Suppressor macrophage treated with lipopolysaccharide for 1 hour (primary cell): ENCODE measurements around the gene SETD1B.

ENCODE experiments used
- DNase-seq, 3 donors: peaks; one replicate each; pipeline ENCODE4 v3.0.0-alpha.2; 2020 to 2022

The SETD1B gene

DNA sequence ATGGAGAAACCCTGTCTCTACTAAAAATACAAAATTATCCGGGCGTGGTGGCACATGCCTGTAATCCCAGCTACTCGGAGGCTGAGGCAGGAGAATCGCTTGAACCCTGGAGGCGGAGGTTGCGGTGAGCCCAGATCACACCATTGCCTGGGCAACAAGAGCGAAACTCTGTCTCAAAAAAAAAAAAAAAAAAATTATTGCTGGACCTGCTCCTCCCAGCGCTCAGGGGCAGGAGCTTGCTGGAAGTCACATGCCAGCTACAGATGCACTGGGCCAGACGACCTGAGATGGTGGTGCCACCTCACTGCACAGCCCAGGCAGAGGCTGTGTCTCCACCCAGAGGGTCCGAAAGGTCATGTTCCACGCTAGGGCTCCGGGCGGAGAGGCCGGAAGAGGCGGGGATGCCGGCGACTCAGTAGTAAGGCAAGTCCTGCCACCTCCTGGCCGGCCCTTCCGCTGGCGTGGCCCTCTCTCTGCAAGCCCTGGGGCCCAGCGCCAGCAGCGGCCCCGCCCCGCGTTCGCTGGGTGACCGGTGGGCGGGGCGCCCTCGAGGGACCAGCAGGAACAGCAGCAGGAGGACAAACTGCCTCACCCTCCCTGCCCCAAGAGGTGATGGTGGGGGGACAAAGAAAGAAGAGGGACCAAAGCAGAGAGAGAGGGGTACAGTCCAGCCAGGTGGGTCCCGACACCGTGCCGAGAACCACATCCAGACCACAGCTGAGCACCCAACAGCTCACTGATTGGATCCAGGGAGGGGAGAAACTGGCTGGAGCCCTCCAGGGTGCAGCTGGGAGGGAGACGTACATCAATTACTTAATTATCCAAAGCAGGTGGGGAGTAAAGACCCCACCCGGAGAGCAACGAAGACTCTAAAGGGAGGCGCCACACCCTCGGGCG is 6.7 kb upstream of the SETD1B start:
- DNase-seq = peak; percentile 63 to 80 (median 65)

DNA sequence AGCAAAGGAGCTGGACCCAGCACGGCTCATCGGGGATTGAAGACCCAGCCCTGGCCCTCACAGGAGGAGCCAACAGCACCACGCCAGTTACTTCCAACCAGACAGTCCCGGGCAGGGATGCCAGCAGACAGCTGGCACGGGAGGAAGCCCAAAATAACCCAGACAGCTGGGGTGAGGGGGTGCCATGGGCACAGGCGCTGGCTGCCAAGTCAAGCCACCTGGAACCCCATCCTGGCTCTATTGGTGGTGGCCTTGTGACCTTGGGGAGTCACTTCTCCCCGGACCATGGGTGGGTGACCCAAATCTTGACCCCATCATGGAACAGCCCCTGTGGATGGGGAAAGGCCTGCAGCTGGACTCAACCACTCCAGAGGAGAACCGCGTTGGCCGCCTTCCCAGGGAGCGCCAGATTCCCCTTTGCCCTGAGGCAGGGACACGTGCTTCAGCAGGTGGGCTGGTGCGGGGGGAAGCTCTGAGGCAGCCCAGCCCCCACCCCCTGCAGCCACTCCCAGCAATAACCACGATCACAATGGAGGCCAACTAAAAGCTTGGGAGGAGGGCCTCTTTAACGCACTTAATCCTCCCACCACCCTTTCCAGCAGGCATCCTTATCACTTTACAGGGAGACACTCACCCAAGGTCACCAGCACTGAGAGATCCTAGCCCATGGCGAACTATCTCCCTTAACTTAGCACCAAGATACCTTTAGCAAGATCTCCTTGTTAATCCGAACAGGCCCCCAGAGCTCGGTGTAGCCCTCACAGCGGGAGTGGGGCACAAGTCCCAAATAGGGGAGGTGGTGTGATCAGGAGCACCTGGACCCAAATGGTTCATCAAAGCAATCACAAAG is 5.6 kb upstream of the SETD1B start:
- DNase-seq = no peak

DNA sequence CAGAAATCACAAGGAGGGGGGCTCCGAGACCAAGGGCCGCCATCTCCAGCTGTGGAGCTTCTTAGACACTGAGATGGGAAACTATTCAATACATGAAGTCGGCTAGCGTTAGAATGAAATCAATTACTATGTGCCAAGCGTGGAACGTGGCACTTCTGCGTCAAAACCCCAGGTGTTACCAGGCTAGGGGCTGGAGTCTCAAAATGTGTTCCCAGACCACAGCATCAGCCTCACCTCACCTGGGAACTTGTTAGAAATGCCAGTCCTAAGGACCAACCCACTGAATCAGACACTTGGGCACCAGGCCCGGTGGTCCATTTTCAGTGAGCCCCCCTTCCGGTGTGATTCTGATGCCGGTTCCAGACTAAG is 5.0 kb upstream of the SETD1B start:
- no peak for DNase-seq

DNA sequence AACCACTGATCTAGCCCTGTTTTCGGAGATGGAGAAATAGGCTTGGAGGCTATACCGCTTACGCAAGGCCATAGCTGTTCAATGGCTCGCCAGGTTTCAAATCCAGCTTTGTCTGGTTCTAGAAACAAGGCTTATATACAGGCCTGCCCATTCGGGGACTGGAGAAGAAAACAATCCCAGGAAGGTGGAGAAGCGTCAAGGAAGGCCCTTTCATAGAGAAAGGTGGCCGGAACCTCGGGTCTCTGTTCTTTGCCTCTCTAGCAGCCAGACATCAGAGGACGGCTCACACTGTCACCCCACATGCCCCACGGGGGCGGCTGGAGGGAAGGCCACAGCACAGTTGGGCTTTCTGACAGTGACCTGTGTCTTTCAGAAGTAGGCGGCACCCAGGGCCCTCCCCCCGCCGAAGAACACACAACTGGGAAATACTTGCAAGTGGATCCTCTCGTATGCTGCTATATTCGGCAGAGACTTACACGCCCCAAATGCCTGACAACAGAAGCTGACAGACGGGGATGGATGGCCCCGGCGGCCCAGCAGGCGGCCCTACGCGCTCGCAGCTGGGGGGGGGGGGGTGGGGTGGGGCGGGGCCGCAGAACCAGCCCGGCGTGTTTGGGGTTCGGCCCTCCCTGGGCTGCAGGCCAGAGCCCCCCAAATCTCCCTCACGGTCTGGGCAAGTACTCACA is 4.5 kb upstream of the SETD1B start:
- peak; percentile 84 to 90 (median 86) for DNase-seq

DNA sequence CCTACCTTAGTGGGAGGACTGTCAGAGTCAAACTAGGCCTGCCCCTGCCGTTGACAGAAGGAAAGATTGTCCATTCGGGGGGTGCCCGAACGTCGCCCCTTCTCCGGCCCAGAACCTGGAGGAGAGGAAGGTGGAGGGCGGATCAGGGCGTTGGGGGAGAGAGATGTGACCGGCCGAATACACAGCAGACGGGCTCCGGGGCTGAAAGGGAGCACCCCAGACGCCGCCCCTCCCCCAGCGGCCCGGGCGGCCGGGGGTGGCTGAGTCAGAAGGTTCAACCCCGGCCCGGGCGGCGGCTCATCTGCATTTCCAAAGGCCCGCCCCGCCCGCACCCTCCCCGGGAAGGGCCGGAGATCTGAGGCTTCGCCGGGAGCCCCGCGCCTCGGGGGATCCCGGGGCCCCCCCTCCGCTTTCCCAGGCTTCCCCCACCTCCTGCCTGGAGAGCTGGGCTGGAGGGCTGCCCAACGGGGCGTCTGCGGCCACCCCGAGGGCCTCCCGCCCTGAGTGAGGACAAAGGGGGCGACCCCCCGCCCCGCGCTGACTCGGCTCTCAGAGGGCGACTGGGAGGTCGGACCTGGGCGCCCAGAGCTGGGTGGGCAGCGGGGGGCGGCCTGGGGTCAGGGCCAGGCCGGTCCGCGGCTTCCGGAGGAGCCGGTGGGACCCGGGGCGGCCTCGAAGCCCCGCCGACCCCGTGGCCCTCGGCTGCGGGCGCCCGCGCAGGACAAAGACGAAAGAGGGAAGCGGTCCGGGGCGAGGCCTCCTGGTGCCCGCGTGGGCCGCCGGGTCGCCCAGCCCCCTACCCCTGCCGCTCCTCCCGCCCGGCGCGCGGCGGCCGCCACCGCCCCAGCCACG is 3.7 kb upstream of the SETD1B start:
- DNase-seq = peak; percentile 90 to 98 (median 95)

DNA sequence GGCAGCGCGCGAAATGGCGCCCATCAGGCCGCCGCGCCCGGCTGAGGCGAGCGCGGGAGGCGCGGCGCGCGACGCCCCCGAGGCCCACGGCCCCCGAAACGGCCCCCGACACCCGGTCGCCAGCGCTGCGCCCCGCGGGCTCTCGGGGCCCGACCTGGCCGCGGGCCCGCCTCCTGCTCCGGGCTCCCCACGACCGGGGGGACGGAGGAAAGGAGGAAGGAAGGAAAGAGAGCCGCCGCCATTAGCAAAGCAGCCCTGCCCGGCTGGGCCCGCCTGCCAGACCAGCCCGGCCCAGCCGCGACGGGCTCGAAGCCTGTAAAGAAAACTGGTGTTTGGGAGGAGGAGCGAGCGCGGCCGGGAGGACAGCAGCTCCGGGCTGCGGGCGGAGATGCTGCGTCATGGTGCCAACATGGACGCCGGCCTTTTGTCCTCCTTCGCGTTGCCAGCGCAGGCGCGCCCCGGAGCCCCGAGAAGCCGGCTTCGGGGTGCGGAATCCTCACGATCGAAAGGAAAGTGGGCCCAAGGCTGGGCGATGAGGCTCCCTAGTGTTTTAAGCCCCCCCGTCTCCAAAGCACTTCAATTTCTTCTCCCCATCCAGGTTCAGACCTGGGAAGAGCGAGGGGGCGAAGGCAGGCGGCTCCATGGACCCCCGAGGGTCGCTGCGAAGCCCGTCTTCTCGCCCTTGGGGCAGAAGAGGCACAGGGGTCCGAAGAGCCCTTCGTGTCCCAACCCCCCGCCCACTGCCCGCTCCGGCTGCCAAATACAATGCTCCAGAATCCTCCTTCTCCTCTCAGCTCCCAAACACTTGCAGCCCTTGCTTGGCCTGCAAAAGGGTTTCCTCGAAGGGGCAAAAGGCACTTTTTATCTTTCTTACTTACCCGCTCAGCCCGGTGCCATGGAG is 2.9 kb upstream of the SETD1B start:
- DNase-seq = peak; percentile 77 to 83 (median 79)

DNA sequence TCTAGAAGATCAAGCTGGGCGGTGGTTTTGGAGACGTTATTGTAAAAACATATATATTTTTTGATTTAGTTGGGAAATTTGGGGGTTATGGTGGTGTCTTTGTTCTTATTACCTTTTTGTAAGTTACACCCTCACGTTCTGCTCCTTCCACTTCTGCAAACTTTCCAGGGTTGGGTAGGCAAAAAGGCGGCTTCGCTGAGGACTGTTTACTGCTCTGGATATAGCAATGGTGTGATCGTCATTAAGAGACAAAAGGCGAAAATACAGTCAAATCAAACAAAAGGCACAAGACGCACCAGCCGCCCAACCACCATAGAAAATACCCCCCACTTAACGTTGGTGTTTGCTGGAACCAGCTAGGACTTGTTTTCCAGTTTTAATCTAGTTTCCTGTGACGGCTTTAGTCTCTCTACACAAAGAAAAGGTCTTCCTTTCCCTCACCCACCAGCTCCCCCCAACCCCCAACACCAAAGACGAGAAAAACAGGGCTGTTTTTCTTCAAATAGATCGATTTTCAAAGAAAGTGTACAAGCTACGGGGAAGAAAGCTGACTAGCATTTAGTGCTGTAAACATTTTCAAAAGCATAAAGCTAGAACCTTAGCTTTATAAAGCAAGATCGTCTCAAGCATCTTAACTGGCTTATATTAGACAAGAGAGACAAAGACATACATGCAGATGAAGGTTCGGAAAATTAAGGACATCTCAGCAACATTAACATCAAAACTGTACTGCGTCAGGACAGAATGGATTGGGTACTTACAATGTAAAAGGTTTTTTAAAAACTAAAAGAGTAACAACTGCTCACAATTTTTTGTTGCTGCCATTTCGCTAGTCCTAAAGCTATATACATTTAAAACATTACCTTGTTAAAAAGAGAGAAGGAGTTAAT is 2.0 kb upstream of the SETD1B start:
- DNase-seq = peak; percentile 48 to 61 (median 58)

DNA sequence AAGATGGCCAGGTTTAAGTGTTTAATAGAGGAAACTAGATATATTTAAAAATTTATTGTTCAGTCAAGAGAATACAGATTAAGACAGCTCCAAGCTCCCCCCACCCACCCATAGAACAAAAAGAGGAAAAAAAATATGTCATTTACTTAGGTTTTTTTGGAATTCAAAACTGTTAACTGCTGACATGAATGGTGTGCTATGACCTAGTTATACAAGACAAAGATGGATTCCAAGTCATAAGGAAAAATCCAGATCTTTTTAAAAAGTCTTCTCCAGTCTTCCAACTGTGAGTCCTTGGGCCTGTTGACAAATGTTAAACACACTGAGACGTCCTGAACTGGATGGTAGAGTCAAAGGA is 1.3 kb upstream of the SETD1B start:
- no peak for DNase-seq

DNA sequence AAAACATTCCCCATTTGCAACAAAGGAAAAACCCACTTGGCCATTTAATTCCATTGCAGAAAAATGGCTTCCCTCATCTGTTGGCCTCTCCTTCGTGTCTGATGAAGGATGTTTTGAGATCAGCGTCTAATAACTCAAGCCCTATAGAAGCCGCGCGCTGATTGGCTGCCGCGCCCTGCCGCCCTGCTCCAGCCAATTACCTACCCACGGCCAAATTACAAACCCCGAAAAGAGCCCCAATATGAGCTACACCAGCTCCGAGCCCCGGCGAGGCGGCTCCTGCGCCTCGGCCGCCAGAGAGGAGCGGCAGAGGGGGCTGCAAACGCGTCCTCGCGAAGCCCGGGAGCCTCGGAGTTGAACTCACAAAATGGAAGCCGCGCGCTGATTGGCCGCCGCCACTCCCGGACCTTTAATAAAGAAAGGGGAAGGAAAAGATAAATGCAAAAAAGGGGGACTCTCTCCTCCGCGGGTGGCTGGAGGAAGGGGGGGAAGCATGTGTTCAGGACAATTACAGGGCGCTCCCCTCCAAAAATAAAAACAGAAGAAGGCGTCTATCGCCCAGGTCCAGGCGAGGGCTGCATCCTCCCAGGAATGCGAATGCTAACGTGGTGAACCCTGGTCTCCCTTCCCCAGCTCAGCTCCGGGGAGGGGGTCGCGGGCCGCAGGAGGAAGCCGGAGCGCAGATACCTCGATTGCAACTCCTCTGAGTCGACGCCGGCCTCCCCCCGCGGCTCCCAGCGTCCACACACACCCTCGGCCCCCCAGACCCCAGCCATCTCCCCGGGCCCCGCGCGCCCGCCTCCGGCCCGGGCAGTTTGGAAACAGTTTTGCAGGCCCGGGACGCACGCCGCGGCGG is 738 bp upstream of the SETD1B start:
- peak; percentile 95 to 96 (median 95) for DNase-seq

DNA sequence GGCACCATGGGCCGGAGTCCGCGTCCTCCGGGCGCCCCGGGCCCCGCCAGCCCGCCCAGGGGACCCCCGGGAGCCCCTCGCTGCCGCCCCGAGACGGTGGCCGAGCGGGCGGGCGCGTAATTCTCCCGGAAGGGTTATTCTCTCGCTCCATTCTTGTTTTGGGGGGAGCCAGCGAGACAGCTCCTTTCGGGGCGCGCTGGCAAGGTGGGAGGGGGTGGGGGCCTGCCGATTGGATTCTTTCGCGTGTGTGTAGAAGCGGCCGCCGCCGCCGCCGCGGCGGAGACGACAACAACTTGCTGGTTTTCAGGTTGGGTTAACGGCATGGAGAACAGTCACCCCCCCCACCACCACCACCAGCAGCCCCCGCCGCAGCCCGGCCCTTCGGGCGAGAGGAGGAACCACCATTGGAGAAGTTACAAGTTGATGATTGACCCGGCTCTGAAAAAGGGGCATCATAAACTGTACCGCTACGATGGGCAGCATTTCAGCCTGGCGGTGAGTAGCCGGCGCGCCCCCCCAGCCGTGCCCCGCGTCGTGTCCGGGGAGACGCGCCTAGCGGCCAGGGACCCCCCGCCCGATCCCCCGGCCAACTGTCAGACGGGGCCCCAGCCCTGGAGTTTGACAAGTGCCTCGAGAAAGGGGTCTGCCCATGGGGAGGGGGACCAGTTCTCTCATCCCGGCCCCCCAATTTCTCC is 755 bp downstream of the SETD1B start:
- DNase-seq = peak; percentile 63 to 78 (median 66)

DNA sequence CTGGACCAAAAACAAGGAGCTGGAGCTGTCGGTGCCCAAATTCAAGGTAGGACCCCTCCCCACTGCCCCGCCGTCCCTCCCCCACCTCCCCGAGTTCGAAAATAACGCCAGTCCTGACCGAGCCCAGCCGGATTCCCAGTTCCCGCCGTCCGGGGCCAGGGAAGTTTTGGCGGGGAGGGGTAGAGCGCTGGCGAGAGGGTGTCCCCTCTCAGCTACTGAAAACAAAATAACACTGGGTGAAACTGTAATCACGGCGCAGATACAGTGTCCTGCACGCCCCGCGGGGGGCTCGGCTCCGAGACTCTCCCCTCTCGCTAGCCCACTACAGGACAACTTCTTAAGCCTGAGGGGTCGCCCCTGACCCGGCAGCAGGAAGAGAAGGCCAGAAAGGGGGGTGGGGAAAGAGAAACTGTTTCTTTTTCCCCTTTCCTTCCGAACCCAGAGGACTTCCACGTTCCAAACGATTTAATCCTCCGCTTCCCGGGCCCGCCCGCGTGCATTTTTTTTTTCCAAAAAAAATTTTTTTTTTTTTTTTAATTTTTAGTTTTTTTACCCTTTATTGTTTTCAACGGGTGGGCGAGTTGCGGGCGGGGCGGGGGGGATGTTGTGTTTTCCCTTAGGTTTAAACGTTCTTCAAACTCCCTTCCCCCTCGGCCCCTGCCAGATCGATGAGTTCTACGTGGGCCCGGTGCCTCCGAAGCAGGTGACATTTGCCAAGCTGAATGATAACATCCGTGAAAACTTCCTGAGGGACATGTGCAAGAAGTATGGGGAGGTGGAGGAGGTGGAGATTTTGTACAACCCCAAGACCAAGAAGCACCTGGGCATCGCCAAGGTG is 1.6 kb downstream of the SETD1B start:
- peak in 2 of 3 donors; percentile 35 to 54 for DNase-seq

DNA sequence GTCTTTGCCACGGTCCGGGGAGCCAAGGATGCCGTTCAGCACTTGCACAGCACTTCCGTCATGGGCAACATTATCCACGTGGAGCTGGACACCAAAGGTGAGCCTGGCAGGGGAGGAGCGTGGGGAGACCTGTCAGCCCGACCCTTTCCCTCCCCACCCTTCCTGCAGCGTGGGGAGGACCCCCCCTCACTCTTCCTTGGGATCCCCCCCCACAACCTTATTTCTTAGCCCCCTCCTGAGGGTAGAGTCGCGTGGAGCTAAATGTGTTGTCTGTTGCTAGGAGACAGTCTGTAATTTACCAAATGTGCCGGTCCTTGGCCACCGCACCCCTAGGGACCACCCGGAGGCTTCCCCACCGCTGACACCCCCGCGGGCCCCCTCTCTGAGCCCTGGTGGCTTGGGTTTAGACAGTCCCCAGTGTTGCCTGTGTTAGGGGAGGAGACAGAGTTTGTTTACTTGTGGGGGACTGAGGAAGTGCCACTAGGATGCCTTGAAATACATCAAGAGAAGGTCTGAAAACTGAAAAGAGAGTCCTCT is 2.3 kb downstream of the SETD1B start:
- DNase-seq = no peak

DNA sequence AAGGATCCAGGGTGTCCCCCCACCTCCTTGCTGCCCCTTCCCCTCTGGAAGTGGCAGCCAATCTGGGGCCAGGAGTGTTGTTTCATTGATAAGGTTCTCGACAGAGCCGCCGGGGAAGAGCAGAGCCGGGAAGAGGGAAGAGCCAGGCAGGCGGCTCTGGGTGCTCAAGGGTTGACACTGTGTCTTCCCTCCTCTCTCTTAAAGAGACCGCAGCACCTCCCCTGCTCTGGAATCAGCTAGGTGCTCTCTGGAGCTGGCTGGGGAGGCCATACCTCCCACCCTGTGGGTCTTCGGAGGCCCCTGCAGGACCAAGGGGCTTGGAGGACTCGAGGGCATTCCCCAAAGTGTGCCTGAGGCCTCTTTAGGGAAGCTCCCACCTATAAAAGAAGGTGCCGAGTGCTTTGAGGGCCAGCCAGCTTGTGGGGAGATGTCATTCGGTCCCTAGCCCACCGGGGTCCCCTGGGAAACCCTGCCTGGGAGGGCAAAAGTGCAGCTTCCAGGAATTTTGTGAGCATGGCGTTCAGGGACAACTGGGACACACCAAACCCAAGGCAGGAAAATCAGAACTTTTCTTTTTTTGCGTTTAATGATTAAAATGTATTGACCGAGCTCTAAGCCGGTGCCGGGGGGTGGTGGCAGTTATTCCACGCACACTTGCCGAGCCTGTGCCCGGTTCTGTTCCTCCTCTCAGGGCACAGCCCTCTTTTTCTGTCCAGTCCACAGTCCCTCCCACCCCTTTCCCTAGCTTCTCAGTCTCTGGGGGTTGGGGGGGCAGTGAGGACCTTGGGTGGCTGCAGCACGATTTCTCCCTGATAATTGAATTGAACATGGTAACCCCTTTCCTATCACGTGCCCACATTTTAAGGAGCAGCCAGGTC is 3.0 kb downstream of the SETD1B start:
- peak in 1 of 3 donors; percentile 42 for DNase-seq

DNA sequence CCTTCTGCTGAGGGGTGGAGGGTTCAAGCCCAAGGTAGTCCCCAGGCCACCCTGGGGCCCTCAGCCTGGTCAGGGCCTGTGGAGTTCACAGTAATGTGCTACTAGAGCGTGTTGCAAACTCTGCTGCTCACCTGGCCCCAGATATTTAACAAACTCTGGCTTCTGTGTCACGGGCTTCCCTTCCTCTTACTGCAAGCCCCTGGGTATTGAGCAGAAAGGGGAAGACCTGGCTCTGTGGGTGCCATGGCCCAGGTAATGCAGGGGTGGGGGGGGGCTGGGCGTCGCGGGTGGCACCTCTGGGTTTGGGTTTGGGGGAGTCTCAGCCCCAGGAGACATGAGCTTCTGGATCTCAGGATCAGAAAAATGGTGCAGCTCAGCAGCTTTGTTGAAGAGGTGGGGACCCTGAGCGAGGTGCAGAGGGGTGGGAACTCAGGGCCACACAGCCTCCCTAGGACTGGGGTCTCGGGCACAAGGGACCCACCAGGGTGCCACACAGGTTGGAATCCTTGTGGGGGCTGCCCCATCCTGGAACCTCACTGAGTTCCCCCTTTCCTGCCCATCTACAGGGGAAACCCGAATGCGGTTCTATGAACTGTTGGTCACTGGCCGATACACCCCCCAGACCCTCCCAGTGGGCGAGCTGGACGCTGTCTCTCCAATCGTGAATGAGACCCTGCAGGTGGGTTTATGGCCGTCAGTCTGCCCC is 4.0 kb downstream of the SETD1B start:
- DNase-seq = no peak

DNA sequence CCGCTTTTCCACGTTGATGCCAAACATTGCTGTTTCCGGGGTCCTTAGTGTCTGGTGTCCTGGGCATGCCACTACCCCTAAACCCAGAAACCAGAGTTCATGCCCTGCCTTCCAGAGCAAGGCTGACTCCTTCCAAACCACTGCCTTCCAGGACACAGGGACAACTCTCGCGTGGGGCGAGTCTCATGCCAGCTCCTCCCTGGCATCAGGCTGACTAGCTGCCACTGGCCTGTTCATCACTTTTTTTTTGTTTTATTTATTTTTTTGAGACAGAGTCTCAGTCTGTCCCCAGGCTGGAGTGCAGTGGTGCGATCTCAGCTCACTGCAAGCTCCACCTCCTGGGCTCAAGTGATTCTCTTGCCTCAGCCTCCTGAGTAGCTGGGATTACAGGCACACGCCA is 4.8 kb downstream of the SETD1B start:
- no peak for DNase-seq

DNA sequence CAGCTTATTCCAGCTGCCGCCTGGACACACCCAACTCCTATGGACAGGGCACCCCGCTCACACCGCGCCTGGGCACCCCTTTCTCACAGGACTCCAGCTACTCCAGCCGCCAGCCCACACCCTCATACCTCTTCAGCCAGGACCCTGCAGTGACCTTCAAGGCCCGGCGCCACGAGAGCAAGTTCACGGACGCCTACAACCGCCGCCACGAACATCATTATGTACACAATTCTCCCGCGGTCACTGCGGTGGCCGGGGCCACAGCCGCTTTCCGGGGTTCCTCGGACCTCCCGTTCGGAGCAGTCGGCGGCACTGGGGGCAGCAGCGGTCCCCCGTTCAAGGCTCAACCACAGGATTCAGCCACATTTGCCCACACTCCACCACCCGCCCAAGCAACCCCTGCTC is 5.9 kb downstream of the SETD1B start:
- DNase-seq = no peak
